CD4-positive, alpha-beta T cell treated with Interferon gamma for 1 hour (primary cell): ENCODE results near the gene ADGB.
A peak's percentile ranks its signal among the peaks of the same experiment; 100 is the strongest.
"Not testable (repeated sequence)": the region's sequence is repeated elsewhere in the genome, so short reads cannot be mapped to it uniquely, and the experiment has no call there.

Experiments
- DNase-seq: peaks from one replicate; pipeline ENCODE4 v3.0.0-alpha.2; 2020

The ADGB gene

DNA sequence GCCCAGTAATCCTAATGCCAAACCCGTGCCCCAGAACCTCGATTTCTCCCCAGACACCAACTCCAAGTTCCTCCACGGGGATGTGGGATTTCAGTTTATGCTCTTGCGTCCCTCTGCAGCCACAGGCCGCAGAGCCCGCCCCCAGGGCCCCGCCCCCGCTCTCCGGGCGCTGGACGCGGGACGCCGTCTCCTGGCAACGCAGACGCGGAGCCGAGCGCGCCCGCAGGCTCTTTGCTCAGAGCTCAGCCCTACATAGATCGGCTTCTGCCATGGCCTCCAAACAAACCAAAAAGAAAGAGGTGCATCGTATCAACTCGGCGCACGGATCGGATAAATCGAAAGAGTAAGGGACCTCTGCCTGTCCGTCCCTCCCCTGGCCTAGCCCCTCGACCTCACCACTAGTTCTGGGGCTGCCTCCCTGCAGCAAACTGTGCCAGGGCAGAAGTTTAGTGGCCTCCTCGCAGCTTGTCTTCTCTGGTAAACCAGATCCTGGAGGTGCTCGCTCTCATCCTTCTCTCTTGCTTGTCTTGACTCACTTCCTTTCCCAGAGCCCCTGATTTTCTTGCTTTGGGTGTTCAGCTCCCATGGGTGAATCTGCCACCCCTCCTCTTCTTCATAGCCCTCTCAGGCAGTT is at the start of gene ADGB:
Gene ADGB (plus strand): TSS at position 201 of the 634 bp plus-strand sequence. CDS start 69 bp downstream, at position 270.
- peak; percentile 15 for DNase-seq

DNA sequence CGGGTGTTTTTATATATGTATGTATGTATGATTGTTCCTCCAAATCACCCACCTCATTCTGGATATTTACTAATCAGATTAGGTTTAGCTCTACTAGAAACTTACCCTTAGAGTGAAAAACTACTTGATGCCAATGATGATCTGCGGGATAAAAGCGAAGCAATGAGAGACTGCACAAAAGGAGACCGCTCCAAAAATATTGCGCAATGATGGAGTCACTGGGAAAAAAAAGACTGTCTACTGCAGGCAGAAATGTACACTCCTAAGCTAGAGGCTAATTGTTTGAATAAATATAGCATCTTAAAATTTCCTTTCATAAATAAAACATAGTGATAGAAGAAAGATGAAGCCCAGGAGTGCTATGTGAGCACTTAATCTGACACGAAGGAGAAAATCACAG is 47.9 kb upstream of the ADGB start:
- DNase-seq, result no peak

DNA sequence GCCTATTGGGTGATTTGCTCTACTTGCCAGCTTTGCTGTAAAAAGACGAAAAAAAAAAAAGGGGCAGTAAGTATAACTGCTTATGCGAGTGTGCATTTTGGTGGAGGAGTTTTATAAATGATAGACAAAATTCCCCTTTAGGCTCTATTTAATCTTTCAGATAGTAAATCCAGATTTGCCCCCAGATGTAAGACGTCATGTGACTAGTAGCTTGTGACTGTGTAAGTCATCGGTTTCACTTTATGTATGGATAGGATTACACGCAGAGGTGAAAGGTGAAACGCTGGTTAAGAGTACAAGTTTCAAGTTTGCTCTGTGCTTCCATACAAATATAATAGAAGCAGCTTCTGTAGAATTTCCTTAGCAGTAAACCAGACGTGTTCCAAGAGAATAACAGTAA is 47.2 kb upstream of the ADGB start:
- no peak for DNase-seq

DNA sequence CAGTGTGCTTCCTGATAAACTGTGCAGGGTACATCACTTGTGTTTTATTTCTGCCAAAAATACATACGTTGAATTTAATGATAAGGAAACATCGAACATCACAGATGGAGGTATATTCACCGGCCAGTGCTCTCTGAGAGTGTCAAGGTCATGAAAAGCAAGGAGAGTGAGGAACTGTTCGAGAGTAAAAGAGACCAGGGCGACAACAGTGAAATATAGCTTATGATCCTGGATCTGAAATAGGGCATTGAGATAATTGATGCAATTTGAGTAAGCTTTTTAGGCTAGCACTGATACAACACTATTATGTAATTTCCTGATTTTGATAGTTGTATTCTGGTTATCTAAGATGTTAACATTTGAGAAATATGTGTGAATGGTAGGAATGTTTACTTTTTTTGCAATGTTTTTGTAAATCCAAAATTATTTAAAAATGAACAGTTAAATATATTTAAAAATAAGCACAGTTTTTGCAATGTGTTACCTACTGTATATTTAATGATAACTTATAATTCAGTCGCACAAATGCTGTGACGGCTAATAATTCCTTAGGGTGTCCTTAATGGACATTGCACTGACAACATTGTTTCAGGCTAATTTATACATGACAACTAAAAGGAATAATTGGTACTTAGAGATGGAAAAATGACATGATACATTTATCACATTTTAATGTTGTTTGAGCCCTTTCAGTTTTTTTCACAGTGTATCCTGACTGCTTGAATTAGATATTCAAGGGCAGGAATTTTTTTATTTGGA is 45.2 kb upstream of the ADGB start:
- DNase-seq, result no peak

DNA sequence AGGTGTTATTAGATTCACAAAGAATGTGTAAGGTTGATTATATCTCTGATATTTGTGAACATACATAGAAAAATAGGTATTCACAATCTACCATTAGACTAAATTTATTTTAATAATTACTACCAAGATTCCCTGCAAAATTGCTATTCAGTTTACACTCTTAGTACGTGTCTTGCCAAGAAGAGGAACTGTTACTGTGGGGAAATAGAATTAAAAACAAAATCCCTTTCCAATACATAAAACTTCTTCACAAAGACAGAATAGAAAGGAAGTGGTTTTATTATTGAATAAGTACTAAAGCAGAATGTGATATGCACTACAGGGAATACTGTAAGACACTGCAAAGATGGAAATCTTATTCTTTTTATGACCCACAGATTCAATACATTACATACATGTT is 38.2 kb upstream of the ADGB start:
- DNase-seq, result no peak

DNA sequence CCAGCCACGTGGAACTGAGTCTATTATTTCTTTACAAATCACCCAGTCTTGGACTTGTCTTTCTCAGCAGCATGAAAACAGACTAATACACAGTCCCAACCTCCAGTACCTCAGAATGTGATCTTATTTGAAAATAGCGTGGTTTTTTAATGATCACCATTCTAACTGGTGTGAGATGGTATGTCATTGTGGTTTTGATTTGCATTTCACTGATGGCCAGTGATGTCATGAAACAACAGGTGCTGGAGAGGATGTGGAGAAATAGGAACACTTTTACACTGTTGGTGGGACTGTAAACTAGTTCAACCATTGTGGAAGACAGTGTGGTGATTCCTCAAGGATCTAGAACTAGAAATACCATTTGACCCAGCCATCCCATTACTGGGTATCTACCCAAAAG is 32.1 kb upstream of the ADGB start:
- DNase-seq, result not testable (repeated sequence)

DNA sequence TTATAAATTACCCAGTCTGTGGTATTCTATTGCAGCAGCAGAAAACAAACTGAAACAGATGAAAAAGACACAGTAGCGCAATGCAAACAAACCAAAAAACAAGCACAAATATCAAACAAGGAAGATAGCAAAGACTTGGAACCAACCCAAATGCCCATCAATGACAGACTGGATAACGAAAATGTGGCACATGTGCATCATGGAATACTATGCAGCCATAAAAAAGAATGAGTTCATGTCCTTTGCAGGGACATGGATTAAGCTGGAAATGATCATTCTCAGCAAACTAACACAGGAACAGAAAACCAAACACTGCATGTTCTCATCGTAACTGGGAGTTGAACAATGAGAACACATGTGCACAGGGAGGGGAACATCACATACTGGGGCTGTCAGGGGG is 30.2 kb upstream of the ADGB start:
- DNase-seq, result not testable (repeated sequence)

DNA sequence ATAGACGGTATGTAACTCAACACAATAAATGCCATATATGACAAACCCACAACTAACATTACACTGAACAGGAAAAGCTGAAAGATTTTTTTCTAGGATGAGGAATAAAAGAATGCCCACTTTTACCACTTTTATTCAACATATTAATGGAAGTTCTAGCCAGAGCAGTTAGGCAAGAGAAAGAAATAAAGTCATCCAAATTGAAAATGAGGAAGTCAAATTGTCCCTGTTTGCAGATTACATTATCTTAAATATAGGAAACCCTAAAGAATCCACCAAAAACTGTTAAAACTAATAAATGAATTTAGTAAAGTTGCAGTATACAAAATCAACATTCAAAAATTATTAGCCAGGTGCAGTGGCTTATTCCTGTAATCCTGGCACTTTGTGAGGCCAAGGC is 24.6 kb upstream of the ADGB start:
- DNase-seq, result no peak

DNA sequence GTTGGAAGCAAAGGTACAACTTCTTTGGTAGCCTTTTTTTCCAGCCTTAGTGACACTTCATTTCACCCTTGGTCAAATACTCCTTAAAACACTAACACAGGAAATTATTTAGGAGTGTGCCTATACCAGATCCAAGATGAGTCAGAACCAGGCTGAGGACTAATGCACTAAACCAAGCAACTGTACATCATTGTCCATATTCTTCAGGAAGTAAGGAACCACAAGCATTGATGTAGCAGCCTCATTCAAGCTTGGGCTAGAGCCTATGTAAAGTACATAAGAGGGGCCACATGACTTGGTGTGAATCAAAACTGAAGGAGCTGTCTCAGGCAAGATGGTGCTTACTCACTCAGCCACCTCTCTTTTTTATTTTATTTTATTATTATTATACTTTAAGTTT is 20.7 kb upstream of the ADGB start:
- no peak for DNase-seq

DNA sequence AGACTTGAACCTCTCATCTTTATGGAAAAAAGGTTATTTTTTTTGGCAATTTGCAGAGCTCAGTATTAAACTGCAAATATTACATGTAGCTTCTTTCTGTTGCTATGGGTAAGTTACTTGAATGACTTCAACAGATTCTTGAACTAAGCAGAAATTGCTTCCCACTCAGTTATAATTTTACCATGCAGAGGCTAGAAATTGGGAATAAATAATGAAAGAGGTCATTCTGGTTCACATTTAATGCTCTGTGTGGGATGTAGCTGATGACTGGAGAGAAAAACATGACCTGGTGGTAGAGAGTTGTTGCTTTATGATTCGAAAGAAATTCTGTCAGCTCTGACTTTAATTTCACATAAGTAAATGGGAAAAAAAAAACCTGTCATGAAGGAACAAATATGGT is 16.8 kb upstream of the ADGB start:
- DNase-seq, result no peak

DNA sequence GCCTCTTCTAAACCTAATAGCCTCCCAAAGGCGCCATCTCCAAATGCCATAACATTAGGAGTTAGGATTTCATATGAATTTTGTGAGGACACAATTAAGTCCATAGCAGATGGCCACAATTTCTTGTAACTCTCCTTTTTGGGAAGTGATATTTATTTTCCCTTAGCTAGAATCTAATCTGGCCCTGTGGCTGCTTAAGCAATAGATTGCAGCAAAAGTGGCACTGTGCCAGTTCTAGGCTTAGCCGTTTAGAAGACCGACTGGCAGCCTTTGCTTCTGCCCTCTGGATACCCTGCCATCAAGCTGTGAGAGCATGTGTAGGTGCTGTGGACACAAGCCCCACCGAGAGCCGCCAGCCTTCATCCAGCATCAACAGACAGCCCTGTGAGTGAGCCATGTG is 15.9 kb upstream of the ADGB start:
- peak; percentile 42 for DNase-seq

DNA sequence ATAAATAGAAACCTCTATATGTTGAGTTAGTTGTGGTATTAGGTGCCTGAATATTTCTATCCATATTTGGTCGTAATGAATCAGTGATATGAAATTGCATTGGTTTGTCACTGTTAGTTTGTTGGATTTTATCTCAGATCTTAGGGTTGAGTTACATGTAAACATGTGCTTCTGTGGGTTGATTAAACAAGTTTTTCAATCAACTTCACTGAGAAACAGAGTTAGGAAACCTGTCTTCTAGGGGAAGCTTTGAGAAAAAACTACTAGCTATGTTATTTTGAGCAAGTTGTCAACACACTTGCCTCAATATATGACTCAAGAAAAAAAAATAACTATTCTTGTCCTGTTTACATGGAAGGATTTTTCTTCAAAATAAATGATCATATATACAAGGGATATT is 14.8 kb upstream of the ADGB start:
- DNase-seq, result no peak

DNA sequence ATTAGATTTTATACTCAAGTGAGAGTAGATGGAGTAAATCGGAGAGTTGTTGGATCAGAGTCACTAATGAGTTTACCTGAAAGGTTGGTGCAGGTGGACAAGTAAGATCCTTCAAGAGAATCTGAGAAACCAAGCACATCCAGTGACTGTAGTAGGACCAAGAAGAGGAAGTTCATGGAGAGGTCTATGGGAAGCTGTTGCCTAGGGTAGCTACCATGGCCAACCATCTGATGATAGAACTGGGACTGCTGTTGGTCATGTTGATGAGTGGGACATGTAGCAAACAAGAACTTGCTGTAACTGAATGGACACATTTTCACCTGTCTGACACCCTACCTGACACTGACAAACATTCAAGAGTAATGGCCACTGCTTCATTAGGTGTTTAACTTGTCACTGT is 11.3 kb upstream of the ADGB start:
- no peak for DNase-seq

DNA sequence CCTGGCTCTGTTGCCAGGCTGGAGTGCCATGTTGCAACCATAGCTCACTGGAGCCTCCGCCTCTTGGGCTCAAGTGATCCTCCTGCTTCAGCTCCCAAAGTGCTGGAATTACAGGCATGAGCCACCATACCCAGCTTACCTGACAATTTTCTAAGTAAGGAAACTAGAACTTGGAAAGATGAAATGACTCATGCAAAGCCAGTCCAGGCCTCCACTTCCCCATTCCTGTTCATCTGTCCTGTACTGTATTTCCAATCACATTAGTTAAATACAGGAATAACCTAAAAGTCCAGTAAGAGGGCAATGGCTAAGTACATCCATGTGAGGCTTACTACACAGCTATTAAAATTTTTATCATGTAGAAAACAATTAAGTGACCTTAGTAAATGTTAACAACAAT is 8.3 kb upstream of the ADGB start:
- DNase-seq, result no peak

DNA sequence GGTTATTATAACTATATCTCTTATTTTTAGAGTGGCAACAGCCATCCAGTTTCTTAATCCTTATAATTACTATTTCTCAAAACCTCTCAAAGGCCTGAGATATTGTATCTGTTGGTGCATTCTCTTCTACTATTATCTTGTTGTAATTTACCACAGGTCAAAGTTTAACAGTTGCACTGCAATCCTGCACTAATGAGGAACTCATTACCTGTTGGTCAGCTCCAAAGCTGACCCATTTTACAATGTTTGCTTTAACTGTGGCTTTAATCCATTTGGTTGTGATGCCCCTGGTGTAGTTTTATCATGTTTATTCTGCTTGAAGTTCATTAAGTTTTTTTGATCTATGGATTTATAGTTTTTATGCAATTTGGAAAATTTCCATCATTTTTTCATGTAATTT is 6.3 kb upstream of the ADGB start:
- no peak for DNase-seq

DNA sequence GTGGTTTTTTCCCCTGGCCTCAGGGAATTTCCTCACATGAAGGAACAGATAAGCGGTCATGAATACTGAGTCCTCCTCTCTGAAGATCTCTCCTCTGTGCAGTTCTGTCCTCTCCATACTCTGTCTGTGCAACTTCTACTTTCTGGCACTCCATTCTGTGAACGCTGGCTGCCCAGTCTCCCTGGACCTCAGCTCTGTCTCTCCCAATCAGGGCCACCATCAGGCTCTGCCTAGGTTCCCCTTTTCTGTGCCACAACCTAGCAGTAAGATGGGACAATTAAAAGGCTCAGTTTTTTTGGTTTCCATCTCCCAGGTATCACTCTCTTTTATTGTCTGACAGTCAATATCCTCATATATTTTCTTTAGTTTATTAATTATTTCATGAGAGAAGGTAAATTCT is 4.8 kb upstream of the ADGB start:
- no peak for DNase-seq

DNA sequence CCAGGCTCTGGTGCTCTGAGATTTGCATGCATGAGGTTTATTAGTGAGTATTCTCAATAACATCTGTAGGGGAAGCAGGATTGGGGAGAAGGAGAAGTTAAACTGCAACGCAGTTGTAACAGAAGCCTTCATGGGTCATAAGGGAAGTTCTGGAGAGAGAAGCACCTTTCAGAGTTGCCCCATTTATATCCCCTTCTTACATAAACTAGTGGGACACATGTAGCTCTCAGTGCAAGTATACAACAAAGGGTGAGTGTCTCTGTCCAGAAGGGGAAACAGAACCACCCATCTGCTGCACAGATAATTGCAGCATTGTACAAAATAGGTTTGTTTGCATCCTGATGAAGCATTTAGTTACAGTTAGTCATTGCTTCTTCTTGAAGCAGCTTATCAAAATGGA is 4.3 kb upstream of the ADGB start:
- DNase-seq, result no peak

DNA sequence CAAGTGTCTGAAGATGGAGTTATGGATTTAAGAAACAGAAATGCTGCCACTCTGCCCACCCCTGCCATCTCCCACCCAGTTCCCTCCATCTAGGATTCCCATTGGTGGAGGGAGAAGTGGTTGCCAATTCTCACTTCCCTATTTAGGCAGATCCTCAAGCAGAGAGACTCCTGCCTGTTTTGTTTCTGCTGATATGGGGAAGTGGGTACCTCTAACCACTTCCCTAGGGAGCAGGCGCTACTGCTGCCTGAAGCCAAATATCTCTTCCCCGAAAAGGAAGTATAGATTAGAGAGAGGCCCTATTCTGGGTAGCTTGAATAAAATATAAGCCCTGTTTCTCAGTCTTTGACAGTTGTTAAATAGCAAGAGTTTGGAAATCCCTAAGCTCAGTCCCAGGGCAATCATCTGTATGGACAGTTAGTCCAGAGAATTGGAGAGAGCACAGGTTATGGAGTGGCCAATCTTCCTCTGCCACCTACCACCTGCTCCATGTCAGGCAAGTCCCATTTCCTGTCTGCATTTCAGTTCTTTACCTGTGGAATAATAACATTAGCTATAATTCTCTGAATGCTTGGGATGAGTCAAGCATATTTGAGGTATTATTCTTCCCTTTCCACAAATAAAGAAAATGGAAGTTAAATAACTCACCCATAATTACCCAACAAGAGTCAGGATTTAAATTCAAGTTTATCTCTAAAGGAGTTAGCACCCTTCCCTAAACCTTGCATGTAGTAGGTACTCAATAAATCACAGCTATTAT is 2.6 kb upstream of the ADGB start:
- DNase-seq, result peak; percentile 12

DNA sequence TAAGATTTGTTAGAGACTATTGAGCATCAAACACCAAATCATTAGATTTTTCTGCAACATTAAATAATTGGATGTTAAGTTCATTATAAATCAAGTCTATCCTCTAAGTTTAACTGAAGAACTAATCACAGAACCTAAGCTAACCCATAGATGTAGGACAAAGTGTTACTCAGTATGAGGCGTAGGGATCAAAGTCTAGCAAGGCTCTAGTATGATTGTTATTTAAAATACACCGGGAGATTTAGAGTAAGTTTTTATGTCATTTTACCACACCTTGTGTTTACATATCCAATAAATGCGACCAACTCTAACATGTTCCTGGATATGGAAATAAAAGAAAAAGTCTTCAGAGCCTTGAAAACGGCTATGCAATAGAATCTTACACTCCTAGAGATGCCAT is 2.6 kb downstream of the ADGB start:
- no peak for DNase-seq

DNA sequence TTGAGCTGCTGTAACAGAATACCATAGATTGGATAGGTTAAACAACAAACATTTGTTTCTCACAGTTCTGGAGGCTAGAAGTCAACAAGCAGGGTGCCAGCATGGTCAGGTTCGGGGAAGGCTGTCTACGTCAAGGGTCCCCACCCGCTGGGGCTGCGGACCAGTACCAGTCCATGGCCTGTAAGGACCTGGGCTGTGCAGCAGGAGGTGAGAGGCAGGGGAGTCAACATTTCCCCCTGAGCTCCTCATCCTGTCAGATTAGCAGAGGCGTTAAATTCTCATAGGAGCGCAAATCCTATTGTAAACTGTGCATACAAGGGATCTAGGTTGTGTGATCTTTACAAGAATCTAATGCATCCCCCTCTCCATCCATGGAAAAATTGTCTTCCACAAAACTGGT is 3.8 kb downstream of the ADGB start:
- DNase-seq, result no peak

DNA sequence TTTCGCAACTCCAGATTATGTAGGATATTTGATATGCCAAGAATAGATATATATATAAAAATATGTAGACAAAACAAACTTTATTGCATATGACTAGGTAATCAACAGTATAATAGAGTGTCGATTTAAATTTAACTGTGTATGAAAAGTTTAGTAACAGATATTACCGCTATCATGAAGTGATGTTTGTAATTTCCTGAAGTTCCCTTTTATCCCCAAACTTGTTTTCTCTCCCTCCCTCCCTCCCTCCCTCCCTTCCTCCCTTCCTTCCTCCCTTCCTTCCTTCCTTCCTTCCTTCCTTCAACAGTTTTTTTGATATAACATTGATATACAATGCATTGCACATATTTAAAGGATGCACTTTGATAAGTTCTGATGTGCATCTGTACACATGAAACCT is 15.2 kb downstream of the ADGB start:
- no peak for DNase-seq

DNA sequence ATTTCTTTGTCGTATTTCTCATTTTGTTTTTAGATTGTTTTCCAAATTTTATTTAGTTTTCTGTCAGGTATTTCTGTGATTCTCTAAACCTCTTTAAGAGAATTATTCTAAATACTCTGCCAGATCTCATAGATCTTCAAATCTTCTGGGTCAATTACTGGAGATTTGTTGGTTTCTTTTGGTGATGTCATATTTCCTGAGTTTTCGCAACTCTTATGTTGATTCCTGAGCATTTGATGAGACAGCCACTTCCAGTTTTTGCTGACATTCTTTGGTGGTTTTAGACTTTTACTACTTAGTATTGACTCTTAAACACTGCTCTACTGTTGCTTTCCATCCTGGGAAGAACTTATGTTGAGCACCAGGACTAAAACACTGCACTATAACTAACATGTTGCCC is 21.9 kb downstream of the ADGB start:
- no peak for DNase-seq

DNA sequence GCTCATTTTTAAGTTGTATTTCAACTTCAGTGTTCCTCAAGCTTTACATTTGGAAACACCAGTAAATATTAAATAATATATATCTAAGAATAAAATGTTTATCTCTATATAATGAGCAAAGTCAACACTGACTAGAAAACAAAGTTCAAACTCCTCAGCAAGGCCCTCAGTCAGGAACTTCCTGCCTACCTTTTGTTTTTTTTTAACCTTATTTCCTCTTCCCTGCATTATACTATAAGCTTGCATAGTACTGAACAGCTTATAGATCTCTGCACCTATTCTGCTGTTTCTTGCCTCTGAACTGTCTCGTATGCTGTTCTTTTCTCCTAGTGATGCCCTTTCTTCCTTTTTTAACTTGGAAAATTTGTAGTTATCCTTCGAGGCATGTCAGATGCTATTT is 29.6 kb downstream of the ADGB start:
- no peak for DNase-seq

DNA sequence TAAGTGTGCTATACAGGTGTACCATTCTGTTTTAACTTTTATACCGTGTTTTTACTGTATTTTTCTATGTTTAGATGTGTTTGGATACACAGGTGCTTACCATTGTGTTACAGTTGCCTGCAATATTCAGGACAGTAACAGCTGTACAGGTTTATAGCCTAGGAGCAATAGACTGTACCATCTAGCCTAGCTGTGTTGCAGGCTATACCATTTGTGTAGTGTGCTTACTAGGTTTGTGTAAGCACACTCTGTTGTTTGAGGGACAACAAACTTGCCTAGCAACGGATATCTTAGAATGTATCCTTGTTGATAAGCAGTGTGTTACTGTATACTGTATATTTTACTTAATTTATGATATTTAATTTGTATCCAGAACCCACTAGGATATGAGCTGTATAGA is 35.2 kb downstream of the ADGB start:
- DNase-seq, result no peak
